ENCODE measurements around the gene DIAPH3.
A peak's percentile ranks its signal among the peaks of the same experiment; 100 is the strongest.

Gene DIAPH3

DNA sequence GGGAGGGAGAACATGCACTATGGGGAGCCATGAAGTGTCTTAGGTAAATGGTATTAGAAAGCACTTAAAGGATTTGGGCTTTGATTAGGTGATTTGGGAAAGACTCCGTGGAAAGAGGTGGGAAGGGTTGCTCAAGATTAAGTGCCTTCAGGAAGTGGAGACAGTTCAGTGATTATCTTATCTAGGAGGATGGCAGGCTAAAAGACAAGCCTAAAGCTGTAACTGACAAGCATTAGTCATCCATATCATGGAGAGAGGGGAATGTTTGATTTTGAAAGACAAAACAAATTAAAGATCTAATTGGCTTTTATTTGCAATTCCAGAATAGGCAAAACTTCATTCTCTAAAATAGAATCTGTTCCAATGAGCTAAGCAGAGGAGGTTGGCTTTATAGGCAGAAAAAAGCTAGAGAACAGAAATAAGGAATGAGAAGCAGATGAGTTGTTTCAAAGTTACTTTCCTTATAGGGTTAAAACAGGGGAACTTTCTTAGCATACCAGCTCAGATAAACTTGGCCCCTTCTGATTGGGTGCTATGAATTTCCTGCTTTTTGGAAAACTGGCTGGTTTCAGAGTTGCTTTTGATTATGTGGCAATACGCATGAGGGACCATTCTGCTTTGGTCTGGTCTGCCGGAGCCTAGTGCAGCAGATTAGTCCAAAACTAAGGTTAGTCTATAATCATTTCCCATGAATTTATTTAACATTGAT is 1.8 kb upstream of the DIAPH3 start:
- Histone ChIP-seq H3K27me3 (ENCODE audit: control insufficient read depth in 1 of 2, insufficient read depth in 1 of 2, low read length in 2 of 2) (no peaks in the 10 kb centered on the region), H3K9ac (ENCODE audit: low read length) (peak overlapping the region; percentile 98)

GRCh38 chr13:60164234-60164889 is 634 bp upstream of the DIAPH3 start:
- Histone ChIP-seq H4K91ac (ENCODE audit: low read length) (peak overlapping the region; percentile 73), H3K23ac (ENCODE audit: low read length in 2 of 2) (peak overlapping the region in 1 of 2 experiments; percentile 86), H2BK15ac (ENCODE audit: low read depth, poor library complexity, severe bottlenecking) (no peak overlapping the region), H4K8ac (ENCODE audit: low read length) (peak overlapping the region; percentile 79), H2BK12ac (ENCODE audit: low read length in 2 of 2) (no peak overlapping the region), H2AK5ac (ENCODE audit: low read length, severe bottlenecking) (peak overlapping the region; percentile 78), H3K18ac (ENCODE audit: low read depth in 1 of 2, low read length in 2 of 2) (peak overlapping the region; percentile 67 to 84), H3K9me3 (ENCODE audit: control insufficient read depth, low read length) (no peaks in the 10 kb centered on the region), H3K79me1 (replicated peaks; ENCODE audit: low read length, poor library complexity, severe bottlenecking) (no peaks in the 10 kb centered on the region), H3K4ac (ENCODE audit: low read depth in 1 of 2, low read length in 2 of 2) (peak overlapping the region; percentile 89 to 97), H3K4me2 (ENCODE audit: low read length, poor library complexity, severe bottlenecking) (peak overlapping the region; percentile 92), H2BK5ac (ENCODE audit: low read depth, low read length, poor library complexity, severe bottlenecking) (peak overlapping the region; percentile 93), H3K9ac (ENCODE audit: low read length) (peak overlapping the region; percentile 98), H3K36me3 (ENCODE audit: control insufficient read depth in 1 of 2, insufficient read depth in 2 of 2, low read depth in 1 of 2, low read length in 2 of 2) (no peaks in the 10 kb centered on the region), H3K27me3 (ENCODE audit: control insufficient read depth in 1 of 2, insufficient read depth in 1 of 2, low read length in 2 of 2) (no peaks in the 10 kb centered on the region), H3K14ac (ENCODE audit: low read length in 2 of 2) (peak overlapping the region in 1 of 2 experiments; percentile 92), H2AFZ (ENCODE audit: low read depth, low read length) (peak overlapping the region; percentile 93), H3K27ac (ENCODE audit: low read length, poor library complexity, severe bottlenecking) (peak overlapping the region; percentile 98), H3K4me3 (ENCODE audit: insufficient read depth in 1 of 2, low read depth in 1 of 2, low read length in 2 of 2) (peak overlapping the region; percentile 75 to 88), H2BK120ac (ENCODE audit: low read depth, low read length) (peak overlapping the region; percentile 21), H3K4me1 (ENCODE audit: control insufficient read depth, insufficient read depth, low read depth, low read length) (peaks cover under 1% of the 10 kb centered on the region)
- 2% methylated on average over 8 of the region's 9 CpGs for WGBS
- no peak for DNase-seq

More for the DNA sequence above, 1.8 kb upstream of the DIAPH3 start:
- Histone ChIP-seq H3K18ac (ENCODE audit: low read depth in 1 of 2, low read length in 2 of 2) (no peak overlapping the region), H3K4me2 (ENCODE audit: low read length, poor library complexity, severe bottlenecking) (no peak overlapping the region), H2BK120ac (ENCODE audit: low read depth, low read length) (no peak overlapping the region), H3K4ac (ENCODE audit: low read depth in 1 of 2, low read length in 2 of 2) (no peak overlapping the region), H4K8ac (ENCODE audit: low read length) (no peak overlapping the region), H2BK5ac (ENCODE audit: low read depth, low read length, poor library complexity, severe bottlenecking) (no peak overlapping the region), H2AK5ac (ENCODE audit: low read length, severe bottlenecking) (no peak overlapping the region), H3K36me3 (ENCODE audit: control insufficient read depth in 1 of 2, insufficient read depth in 2 of 2, low read depth in 1 of 2, low read length in 2 of 2) (no peaks in the 10 kb centered on the region), H3K27ac (ENCODE audit: low read length, poor library complexity, severe bottlenecking) (no peak overlapping the region), H4K91ac (ENCODE audit: low read length) (no peak overlapping the region), H2BK15ac (ENCODE audit: low read depth, poor library complexity, severe bottlenecking) (no peak overlapping the region), H3K14ac (ENCODE audit: low read length in 2 of 2) (no peak overlapping the region), H3K9me3 (ENCODE audit: control insufficient read depth, low read length) (no peaks in the 10 kb centered on the region), H3K79me1 (replicated peaks; ENCODE audit: low read length, poor library complexity, severe bottlenecking) (no peaks in the 10 kb centered on the region), H3K4me3 (ENCODE audit: insufficient read depth in 1 of 2, low read depth in 1 of 2, low read length in 2 of 2) (peak overlapping the region in 1 of 2 experiments; percentile 88), H3K4me1 (ENCODE audit: control insufficient read depth, insufficient read depth, low read depth, low read length) (no peaks in the 10 kb centered on the region), H3K23ac (ENCODE audit: low read length in 2 of 2) (no peak overlapping the region), H2AFZ (ENCODE audit: low read depth, low read length) (no peak overlapping the region), H2BK12ac (ENCODE audit: low read length in 2 of 2) (no peak overlapping the region)
- 0% methylated on average over 1 of the region's 3 CpGs for WGBS
- DNase-seq, result no peak

DNA sequence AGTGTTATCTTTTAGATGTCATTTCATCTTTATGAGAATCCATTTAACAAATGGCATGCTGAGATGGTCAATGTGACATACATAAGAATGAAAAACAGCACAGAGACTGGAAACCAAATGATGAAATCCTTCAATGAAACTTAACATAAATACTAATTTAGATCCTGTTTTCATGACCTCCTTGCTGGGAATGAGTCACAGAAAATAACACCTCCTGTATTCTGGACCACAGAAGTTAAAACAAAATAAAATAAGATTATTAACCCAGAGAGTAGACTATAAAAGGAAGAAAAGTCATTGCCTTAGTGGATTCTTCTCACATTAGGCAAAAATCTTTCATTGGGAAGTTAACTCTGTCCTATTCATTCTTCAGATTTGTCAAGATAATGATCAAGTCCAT is 1.6 kb downstream of the DIAPH3 start:
- Histone ChIP-seq H3K79me1 (replicated peaks; ENCODE audit: low read length, poor library complexity, severe bottlenecking) (no peaks in the 10 kb centered on the region), H2AFZ (ENCODE audit: low read depth, low read length) (no peak overlapping the region), H3K14ac (ENCODE audit: low read length in 2 of 2) (no peak overlapping the region), H3K4me2 (ENCODE audit: low read length, poor library complexity, severe bottlenecking) (no peak overlapping the region), H4K91ac (ENCODE audit: low read length) (no peak overlapping the region), H2BK5ac (ENCODE audit: low read depth, low read length, poor library complexity, severe bottlenecking) (no peak overlapping the region), H4K8ac (ENCODE audit: low read length) (no peak overlapping the region), H3K36me3 (ENCODE audit: control insufficient read depth in 1 of 2, insufficient read depth in 2 of 2, low read depth in 1 of 2, low read length in 2 of 2) (no peaks in the 10 kb centered on the region), H3K27ac (ENCODE audit: low read length, poor library complexity, severe bottlenecking) (peak overlapping the region; percentile 71), H3K9me3 (ENCODE audit: control insufficient read depth, low read length) (no peaks in the 10 kb centered on the region), H2BK120ac (ENCODE audit: low read depth, low read length) (no peak overlapping the region), H3K4ac (ENCODE audit: low read depth in 1 of 2, low read length in 2 of 2) (no peak overlapping the region), H3K4me1 (ENCODE audit: control insufficient read depth, insufficient read depth, low read depth, low read length) (peaks cover 5% of the 10 kb centered on the region), H3K27me3 (ENCODE audit: control insufficient read depth in 1 of 2, insufficient read depth in 1 of 2, low read length in 2 of 2) (no peaks in the 10 kb centered on the region), H3K9ac (ENCODE audit: low read length) (no peak overlapping the region), H3K18ac (ENCODE audit: low read depth in 1 of 2, low read length in 2 of 2) (no peak overlapping the region), H2BK12ac (ENCODE audit: low read length in 2 of 2) (no peak overlapping the region), H3K4me3 (ENCODE audit: insufficient read depth in 1 of 2, low read depth in 1 of 2, low read length in 2 of 2) (no peak overlapping the region), H2AK5ac (ENCODE audit: low read length, severe bottlenecking) (no peak overlapping the region), H3K23ac (ENCODE audit: low read length in 2 of 2) (no peak overlapping the region), H2BK15ac (ENCODE audit: low read depth, poor library complexity, severe bottlenecking) (no peak overlapping the region)
- no peak for DNase-seq

DNA sequence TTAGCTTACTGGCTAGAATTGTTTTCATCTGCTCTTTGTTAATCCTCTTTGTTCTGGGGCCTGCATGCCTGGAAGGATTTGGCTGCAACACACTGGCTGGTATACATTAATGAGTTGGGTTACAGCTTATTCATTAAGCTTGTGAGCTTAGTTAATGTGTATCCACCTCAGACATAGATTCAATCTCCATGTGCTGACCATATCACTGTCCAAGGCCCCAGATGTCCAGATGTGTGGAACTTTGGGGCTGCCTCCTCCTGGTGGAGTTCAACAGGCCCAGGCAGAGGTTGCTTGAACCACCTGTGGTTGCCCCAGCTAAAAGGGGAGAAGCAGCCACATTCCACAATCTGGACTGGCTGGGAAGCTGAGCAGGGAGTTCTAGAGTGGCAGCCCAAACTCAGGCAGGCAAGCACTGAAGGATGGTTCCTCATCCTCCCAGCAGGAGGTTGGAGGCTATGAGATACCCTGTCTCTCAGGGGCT is 5.4 kb downstream of the DIAPH3 start:
- peak overlapping the region; percentile 42 for H2AFZ ChIP-seq (ENCODE audit: low read depth, low read length)
- peak overlapping the region in 1 of 2 experiments; percentile 57 for H3K18ac ChIP-seq (ENCODE audit: low read depth in 1 of 2, low read length in 2 of 2)
- H3K4me1 ChIP-seq (ENCODE audit: control insufficient read depth, insufficient read depth, low read depth, low read length), result peaks cover 5% of the 10 kb centered on the region
- H4K91ac ChIP-seq (ENCODE audit: low read length), result no peak overlapping the region
- H3K4me3 ChIP-seq (ENCODE audit: insufficient read depth in 1 of 2, low read depth in 1 of 2, low read length in 2 of 2), result no peak overlapping the region
- H2BK12ac ChIP-seq (ENCODE audit: low read length in 2 of 2), result no peak overlapping the region
- H3K27me3 ChIP-seq (ENCODE audit: control insufficient read depth in 1 of 2, insufficient read depth in 1 of 2, low read length in 2 of 2), result no peaks in the 10 kb centered on the region
- peak overlapping the region in 1 of 2 experiments; percentile 20 for H3K14ac ChIP-seq (ENCODE audit: low read length in 2 of 2)
- no peak overlapping the region for H3K23ac ChIP-seq (ENCODE audit: low read length in 2 of 2)
- peak overlapping the region; percentile 93 for H2AK5ac ChIP-seq (ENCODE audit: low read length, severe bottlenecking)
- H3K27ac ChIP-seq (ENCODE audit: low read length, poor library complexity, severe bottlenecking), result peak overlapping the region; percentile 86
- H3K36me3 ChIP-seq (ENCODE audit: control insufficient read depth in 1 of 2, insufficient read depth in 2 of 2, low read depth in 1 of 2, low read length in 2 of 2), result no peaks in the 10 kb centered on the region
- no peak overlapping the region for H3K4ac ChIP-seq (ENCODE audit: low read depth in 1 of 2, low read length in 2 of 2)
- no peak overlapping the region for H4K8ac ChIP-seq (ENCODE audit: low read length)
- no peak overlapping the region for H2BK120ac ChIP-seq (ENCODE audit: low read depth, low read length)
- no peak for DNase-seq
- peak overlapping the region; percentile 48 for H2BK5ac ChIP-seq (ENCODE audit: low read depth, low read length, poor library complexity, severe bottlenecking)
- H3K9ac ChIP-seq (ENCODE audit: low read length), result no peak overlapping the region
- no peaks in the 10 kb centered on the region for H3K9me3 ChIP-seq (ENCODE audit: control insufficient read depth, low read length)
- no peaks in the 10 kb centered on the region for H3K79me1 ChIP-seq (replicated peaks; ENCODE audit: low read length, poor library complexity, severe bottlenecking)
- no peak overlapping the region for H2BK15ac ChIP-seq (ENCODE audit: low read depth, poor library complexity, severe bottlenecking)
- H3K4me2 ChIP-seq (ENCODE audit: low read length, poor library complexity, severe bottlenecking), result no peak overlapping the region

Measured in mesenchymal stem cell (in vitro differentiated cells and primary cell).